ENCODE data around the gene TCEAL8. TPM values are rescaled to one million over a fixed set of nuclear protein-coding genes. Genes with fewer than 3 reads are reported as not detected.

The TCEAL8 gene
- total RNA-seq, 1 donor from 2014 or later: 40.3 TPM

DNA sequence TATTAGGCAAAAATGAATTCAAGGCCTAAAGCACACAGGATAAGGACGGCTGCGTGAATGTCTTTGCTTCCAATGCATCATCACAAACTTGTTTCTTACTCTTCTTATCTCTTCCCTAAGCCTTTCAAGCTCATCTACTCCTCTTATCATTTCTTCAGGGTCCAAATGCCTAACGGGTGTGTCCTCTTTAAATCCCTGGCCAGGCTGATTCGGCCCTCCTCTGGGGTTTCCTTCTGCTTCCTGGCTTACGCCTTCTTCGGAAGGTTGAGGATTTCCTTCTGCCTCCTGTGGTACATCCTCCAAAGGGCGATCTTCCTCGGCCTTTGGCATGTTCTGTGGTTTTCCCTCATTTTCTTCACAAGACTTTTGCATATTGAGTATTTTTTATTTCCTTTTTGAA is 1.3 kb downstream of the TCEAL8 start:
- Histone ChIP-seq H3K27ac (peak overlapping the region; percentile 94), H3K27me3 (no peaks in the 10 kb centered on the region), H3K9me3 (no peaks in the 10 kb centered on the region), H3K36me3 (no peaks in the 10 kb centered on the region), H3K4me3 (peak overlapping the region; percentile 42 to 67), H3K4me1 (peaks cover 7% of the 10 kb centered on the region)
- no peak for DNase-seq (ENCODE audit: extremely low spot score in 2 of 2)
- TF ChIP-seq POLR2A (IDR thresholded peaks at IDR 0.05): no peak
- TF ChIP-seq, protein P1, sequence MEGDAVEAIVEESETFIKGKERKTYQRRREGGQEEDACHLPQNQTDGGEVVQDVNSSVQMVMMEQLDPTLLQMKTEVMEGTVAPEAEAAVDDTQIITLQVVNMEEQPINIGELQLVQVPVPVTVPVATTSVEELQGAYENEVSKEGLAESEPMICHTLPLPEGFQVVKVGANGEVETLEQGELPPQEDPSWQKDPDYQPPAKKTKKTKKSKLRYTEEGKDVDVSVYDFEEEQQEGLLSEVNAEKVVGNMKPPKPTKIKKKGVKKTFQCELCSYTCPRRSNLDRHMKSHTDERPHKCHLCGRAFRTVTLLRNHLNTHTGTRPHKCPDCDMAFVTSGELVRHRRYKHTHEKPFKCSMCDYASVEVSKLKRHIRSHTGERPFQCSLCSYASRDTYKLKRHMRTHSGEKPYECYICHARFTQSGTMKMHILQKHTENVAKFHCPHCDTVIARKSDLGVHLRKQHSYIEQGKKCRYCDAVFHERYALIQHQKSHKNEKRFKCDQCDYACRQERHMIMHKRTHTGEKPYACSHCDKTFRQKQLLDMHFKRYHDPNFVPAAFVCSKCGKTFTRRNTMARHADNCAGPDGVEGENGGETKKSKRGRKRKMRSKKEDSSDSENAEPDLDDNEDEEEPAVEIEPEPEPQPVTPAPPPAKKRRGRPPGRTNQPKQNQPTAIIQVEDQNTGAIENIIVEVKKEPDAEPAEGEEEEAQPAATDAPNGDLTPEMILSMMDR (IDR thresholded peaks at IDR 0.05): no peak
- no peak for TF ChIP-seq POLR2AphosphoS5 (IDR thresholded peaks at IDR 0.05; ENCODE audit: insufficient read depth in 1 of 2, low read depth in 1 of 2)
- intact Hi-C loops (cut with DNase I): no loop called here

DNA sequence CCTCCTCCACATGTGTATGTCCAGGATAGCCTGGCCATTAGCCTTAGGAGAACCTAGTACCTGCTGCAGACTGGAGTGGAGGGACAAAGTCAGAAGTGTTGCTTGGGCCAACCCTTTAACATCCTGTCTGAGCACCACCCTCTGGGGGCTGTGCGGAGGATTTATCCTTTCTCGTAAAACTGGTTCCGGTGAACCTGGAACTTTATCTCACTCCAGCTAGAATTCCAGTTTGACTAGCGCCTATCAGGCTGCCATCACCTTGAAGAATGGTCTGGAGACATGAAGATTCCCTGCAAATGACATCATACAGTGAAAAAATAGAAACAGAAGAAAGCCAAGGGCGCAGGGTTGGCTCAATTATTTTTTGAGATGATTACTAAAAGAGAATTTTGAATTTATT is 4.0 kb downstream of the TCEAL8 start:
- no peak overlapping the region for H3K4me3 ChIP-seq
- no peak overlapping the region for H3K27ac ChIP-seq
- H3K36me3 ChIP-seq: no peaks in the 10 kb centered on the region
- no peaks in the 10 kb centered on the region for H3K27me3 ChIP-seq
- no peak for TF ChIP-seq POLR2AphosphoS5 (IDR thresholded peaks at IDR 0.05; ENCODE audit: insufficient read depth in 1 of 2, low read depth in 1 of 2)
- no peak for TF ChIP-seq POLR2A (IDR thresholded peaks at IDR 0.05)
- TF ChIP-seq, protein P1 (IDR thresholded peaks at IDR 0.05): no peak
- intact Hi-C loops (cut with DNase I): no loop called here
- no peak for DNase-seq (ENCODE audit: extremely low spot score in 2 of 2)
- H3K9me3 ChIP-seq: no peaks in the 10 kb centered on the region
- H3K4me1 ChIP-seq: peaks cover 7% of the 10 kb centered on the region

- Histone ChIP-seq H3K9me3 (no peaks in the 10 kb centered on the region), H3K4me1 (peaks cover 7% of the 10 kb centered on the region), H3K4me3 (no peak overlapping the region), H3K27ac (no peak overlapping the region), H3K27me3 (no peaks in the 10 kb centered on the region), H3K36me3 (no peaks in the 10 kb centered on the region)
- intact Hi-C loops (cut with DNase I): no loop called here
- DNase-seq (ENCODE audit: extremely low spot score in 2 of 2): no peak
- TF ChIP-seq POLR2AphosphoS5 (IDR thresholded peaks at IDR 0.05; ENCODE audit: insufficient read depth in 1 of 2, low read depth in 1 of 2) (no peak), POLR2A (IDR thresholded peaks at IDR 0.05) (no peak)
- TF ChIP-seq, protein P1 (IDR thresholded peaks at IDR 0.05): no peak
Observed at GRCh38 chrX:103249805-103250204, 5.2 kb downstream of the TCEAL8 start.

- no peak overlapping the region for H3K4me3 ChIP-seq
Observed at GRCh38 chrX:103248553-103248952, 6.4 kb downstream of the TCEAL8 start.

DNA sequence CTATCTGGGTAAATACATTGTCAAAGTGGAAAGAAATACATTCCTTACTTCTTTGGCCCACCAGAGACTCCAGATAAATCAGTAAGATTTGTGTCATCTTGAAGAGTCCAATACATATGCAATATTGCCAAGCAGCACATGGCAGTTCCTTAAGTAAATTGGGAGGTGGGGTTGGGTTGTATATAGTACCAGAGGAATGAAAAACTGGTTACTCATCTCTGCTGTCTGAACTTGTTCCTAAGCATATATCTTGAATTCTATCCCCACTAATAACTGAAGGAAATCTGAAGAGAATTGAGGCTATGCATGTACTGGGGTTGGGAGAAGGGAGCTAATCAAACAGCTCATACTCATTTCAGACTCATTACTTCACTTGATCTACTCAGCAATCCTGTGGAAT is 14.8 kb downstream of the TCEAL8 start:
- no peak for DNase-seq (ENCODE audit: extremely low spot score in 2 of 2)
- H3K4me1 ChIP-seq: no peaks in the 10 kb centered on the region
- H3K27me3 ChIP-seq: no peaks in the 10 kb centered on the region
- intact Hi-C loops (cut with DNase I): no loop called here
- TF ChIP-seq POLR2AphosphoS5 (IDR thresholded peaks at IDR 0.05; ENCODE audit: insufficient read depth in 1 of 2, low read depth in 1 of 2) (no peak), POLR2A (IDR thresholded peaks at IDR 0.05) (no peak)
- TF ChIP-seq, protein P1 (IDR thresholded peaks at IDR 0.05): no peak
- H3K9me3 ChIP-seq: no peaks in the 10 kb centered on the region
- no peak overlapping the region for H3K4me3 ChIP-seq
- no peaks in the 10 kb centered on the region for H3K36me3 ChIP-seq
- no peak overlapping the region for H3K27ac ChIP-seq

More at GRCh38 chrX:103248553-103248952, 6.4 kb downstream of the TCEAL8 start:
- Histone ChIP-seq H3K27ac (no peak overlapping the region), H3K4me1 (peaks cover 4% of the 10 kb centered on the region), H3K36me3 (no peaks in the 10 kb centered on the region), H3K27me3 (no peaks in the 10 kb centered on the region), H3K9me3 (no peaks in the 10 kb centered on the region)
- no peak for DNase-seq (ENCODE audit: extremely low spot score in 2 of 2)
- no peak for TF ChIP-seq POLR2AphosphoS5 (IDR thresholded peaks at IDR 0.05; ENCODE audit: insufficient read depth in 1 of 2, low read depth in 1 of 2)
- no peak for TF ChIP-seq POLR2A (IDR thresholded peaks at IDR 0.05)
- TF ChIP-seq, protein P1 (IDR thresholded peaks at IDR 0.05): peak in 1 of 3 experiments; percentile 17
- intact Hi-C loops (cut with DNase I): no loop called here
